ENCODE results near the gene MGRN1.
A peak's percentile ranks its signal among the peaks of the same experiment; 100 is the strongest.

MGRN1 gene

DNA sequence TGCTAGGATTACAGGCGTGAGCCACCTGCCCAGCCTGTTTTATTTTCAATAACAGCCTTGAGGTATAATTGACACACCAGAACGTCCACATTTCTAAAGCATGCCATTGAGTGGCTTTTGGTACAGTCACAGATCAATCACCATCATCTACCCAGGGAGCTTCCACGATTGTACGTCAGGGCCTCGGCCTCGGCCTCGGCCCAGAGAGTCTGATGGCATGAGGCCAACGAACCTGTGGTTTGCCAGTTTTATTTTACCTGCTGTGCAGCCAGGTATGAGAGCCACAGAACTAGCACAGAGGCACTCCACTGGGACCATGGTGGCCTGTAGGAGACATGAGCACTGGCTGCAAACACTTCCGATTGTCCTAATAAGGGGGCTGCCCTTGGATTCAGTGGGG lies 18.3 kb upstream of the MGRN1 start:
- DNase-seq = no peak

DNA sequence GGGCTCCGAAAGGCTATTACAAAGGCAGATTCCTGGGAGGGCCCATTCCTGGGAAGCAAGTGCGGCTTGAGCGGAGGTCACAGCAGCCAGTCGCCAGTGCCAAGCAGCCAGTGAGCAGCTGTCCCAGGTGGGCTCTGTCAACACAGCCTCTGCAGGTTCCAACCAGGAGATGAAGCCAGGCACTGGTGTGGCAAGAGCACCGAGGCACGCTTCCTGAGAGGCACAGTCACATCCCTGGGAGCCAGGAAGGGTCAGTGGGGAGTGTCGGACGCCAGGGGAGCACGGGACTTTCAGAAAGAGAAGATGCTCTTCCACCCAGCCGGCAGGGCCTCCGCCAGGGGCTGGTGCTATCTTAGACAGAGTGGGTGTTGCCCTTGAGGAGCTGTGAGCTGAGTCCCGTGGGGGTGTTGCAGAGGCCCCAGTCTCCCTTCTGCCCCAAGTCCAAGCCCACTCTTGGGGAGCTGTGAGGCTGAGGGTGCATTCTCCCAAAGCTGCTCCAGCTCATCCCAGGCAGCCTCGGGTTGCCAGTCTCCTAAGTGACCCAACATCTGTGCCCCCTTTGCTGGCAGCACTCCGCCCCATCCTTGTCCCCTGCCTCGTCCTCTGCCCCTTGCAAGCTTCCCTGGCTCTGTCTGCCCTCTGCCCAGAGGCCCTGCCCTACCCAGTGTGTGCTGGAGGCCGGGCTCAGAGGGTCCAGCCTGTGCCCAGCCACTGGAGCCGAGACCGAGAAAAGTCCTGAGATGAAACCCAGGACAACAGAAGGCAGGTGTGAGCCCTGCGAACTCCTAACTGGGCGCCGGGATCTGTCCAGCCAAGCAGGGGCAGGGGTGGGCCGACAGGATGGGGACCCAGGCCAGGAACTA lies 16.6 kb upstream of the MGRN1 start:
- no peak for DNase-seq

DNA sequence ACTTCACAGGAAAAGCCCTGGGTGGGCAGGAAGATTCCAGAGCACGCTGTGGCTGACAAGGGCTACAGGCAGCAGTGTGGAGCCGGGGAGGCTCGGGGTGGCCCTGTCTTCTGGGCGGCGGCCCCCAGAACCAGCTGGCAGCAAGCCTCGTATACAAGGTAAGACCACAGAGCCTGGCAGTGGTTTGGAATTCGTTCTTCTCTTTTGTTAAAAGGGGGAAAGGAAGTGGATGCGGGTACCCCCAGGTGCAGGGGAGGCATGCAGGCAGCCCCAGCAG lies 16.0 kb upstream of the MGRN1 start:
- DNase-seq = no peak

- DNase-seq = no peak
Observed at GRCh38 chr16:4609200-4610010, 15.2 kb upstream of the MGRN1 start.

DNA sequence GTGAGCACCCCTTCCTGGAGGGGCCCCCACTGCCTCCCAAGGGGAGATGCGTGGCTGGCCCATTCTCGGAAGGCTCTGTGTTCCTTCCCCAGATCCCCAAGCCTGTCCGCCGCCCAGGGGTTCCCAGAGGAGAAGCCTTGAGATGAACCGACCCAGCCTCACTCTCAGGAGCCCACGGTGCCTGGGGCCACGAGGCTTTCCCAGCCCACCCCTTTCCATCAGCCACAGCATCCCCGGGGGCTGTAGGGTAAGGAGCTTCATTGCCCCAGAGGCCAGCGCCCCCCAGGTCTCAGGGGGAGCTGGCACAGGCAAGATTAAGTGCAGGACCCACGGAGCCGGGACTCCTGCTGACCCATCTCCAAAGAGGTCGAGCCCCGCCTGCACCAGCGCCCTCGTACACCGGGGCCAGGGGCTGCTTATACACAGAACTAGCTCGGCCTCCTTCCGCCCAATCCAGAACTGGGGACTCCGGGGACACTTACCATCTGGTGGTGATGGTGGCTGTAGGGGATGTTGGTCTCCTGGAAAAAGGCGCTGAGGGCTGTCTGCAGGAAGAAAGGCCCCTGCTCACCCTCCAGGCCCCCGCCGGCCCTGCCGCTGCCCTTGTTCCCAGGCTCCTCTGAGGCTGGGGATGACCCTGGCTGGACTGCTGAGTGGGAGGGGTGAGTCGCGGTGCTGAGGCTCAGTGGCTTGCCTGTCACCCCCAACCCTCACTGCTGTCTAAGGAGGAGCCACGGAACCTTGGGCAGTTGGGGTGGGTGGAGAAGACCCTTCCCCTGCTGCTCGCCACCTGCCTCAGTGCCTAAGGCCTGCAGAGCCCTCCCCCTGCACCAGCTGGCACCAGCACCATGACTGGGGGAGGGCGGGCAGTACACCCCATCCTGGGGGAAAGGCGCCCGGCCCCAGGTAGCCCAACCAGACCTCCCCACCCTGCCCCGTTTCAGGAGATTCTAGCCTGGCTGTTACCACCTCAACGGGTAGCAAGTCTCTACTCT lies 14.3 kb upstream of the MGRN1 start:
- no peak for DNase-seq

GRCh38 chr16:4611337-4612021 lies 13.1 kb upstream of the MGRN1 start:
- DNase-seq = no peak

GRCh38 chr16:4612474-4612931 lies 12.1 kb upstream of the MGRN1 start:
- no peak for DNase-seq

- DNase-seq = no peak
Observed at GRCh38 chr16:4612977-4613635, 11.5 kb upstream of the MGRN1 start.

GRCh38 chr16:4613636-4614570 lies 10.7 kb upstream of the MGRN1 start:
- no peak for DNase-seq

GRCh38 chr16:4614571-4615383 lies 9.8 kb upstream of the MGRN1 start, which contains the start of gene UBALD1:
Gene UBALD1, minus strand, starts transcription at chr16:4614888. Its CDS starts 91 bp downstream, at chr16:4614797.
- peak; percentile 68 for DNase-seq

GRCh38 chr16:4615384-4616046 lies 9.1 kb upstream of the MGRN1 start:
- DNase-seq = peak; percentile 14

GRCh38 chr16:4616047-4616811 lies 8.4 kb upstream of the MGRN1 start:
- DNase-seq = peak; percentile 98

DNA sequence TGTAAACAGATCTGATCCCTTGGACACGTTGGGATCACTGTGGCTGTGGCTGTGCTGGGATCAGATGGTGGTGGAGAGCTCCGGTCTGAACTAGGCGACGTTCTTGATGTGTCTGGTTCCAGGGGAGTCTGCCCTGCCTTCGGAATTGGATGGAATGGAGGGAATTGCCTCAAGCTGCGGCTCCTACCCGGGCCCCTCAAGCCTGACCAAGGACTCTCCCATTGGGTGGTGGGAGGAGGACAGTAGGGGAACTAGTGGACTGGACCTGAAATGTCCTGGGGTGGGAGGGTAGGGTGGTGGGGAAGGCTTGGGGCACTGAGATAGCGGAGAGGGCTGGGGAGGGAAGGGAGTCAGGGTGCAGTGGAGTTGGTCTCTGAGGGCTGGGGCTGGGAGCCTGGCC lies 6.7 kb upstream of the MGRN1 start:
- DNase-seq = no peak

- DNase-seq = no peak
Observed at GRCh38 chr16:4618645-4619418, 5.8 kb upstream of the MGRN1 start.

- DNase-seq = no peak
Observed at GRCh38 chr16:4623593-4623992, 1.0 kb upstream of the MGRN1 start.

DNA sequence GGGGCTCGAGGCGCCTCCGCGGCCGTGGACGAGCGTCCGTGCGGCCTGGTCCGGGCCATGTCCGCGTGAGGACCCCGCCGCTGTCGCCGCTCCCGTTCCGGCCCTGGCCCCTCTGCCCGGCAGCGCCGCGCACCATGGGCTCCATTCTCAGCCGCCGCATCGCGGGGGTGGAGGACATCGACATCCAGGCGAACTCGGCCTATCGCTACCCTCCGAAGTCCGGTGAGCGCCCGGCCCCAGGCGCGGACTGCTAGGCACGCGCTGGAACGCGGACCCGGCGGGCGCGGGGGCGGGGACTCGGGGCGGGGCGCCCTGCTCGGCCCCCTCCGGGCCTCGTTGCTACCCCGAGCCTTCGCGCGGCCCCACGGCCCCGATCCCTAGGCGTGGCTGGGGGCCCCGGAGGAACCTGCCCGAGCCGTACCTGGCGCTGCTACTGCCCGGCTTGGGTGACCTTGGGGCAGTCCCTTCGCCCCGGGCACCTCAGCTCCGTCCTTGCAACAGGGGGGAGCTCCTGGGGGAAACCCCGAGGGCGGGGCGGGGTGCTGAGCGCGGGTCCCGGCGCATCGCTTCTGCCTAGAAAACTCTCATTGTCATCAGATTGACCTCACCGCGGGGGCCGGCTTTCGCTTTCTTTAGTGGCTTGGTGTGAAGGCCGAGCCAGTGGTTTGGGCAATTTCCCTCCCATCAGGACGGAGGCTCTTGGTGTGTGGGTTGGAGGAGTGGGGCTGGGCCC lies 367 bp downstream of the MGRN1 start:
- DNase-seq = peak; percentile 51
